Esophagus squamous epithelium (tissue), 5 donors: ENCODE measurements around the gene STARD13. TPM values are rescaled to one million over a fixed set of nuclear protein-coding genes. Genes with fewer than 3 reads are reported as not detected.
"Not testable (repeated sequence)": the region's sequence is repeated elsewhere in the genome, so short reads cannot be mapped to it uniquely, and the experiment has no call there.

Experiments used
- DNase-seq: peaks from one replicate; lab custom pipeline; 2025; lab: John Stamatoyannopoulos, UW
- H3K27ac ChIP-seq, 4 donors: fragments of 200-600 bp; sonication (generic); one replicate each; pipeline ENCODE4 v1.5.1; 2016 to 2019; ENCODE audit warnings: mild to moderate bottlenecking in 1 of 4
- H3K27me3 ChIP-seq, 4 donors: fragments of 200-600 bp; sonication (generic); 1 replicate in 3 of 4; 2 replicates in 1 of 4; pipeline versions ENCODE4 v1.5.1 to v1.6.0; 2017 to 2021; ENCODE audit warnings: antibody characterized with exemption in 1 of 4
- H3K36me3 ChIP-seq, 3 donors: fragments of 200-600 bp; sonication (generic); one replicate each; pipeline ENCODE4 v1.5.1; 2016 to 2019
- H3K4me1 ChIP-seq, 3 donors: fragments of 200-600 bp; sonication (generic); one replicate each; pipeline ENCODE4 v1.5.1; 2017 to 2019
- H3K4me3 ChIP-seq, 4 donors: fragments of 200-600 bp; sonication (generic); 1 replicate in 3 of 4; 2 replicates in 1 of 4; pipeline ENCODE4 v1.5.1; 2016 to 2019; ENCODE audit warnings: mild to moderate bottlenecking in 2 of 4, moderate library complexity in 1 of 4
- H3K9me3 ChIP-seq, 3 donors: fragments of 200-600 bp; sonication (generic); one replicate each; pipeline ENCODE4 v1.5.1; 2016 to 2019
- CTCF ChIP-seq, 6 experiments: fragments of 450-650 bp in 4 of 6; fragments of 200-600 bp in 2 of 6; sonication (generic) in 2 of 6; IDR thresholded peaks; one replicate each; pipeline ENCODE4 v1.5.1; 2016 to 2019; ENCODE audit warnings: antibody characterized with exemption in 6 of 6, mild to moderate bottlenecking in 4 of 6, moderate library complexity in 4 of 6
- POLR2A ChIP-seq, 4 donors: fragments of 450-650 bp; IDR thresholded peaks; one replicate each; pipeline ENCODE4 v1.6.1; 2017; ENCODE audit warnings: antibody characterized with exemption in 4 of 4, mild to moderate bottlenecking in 4 of 4, moderate library complexity in 3 of 4
- WGBS, 2 donors: methylation state at CpG; one replicate each; pipeline ENCODE4 v1.1.5; 2018; 5-methylcytosine and 5-hydroxymethylcytosine counted together
- intact Hi-C: fragments of 100-400 bp; cut with DNase I; formaldehyde crosslinking; loops from one replicate; pipeline ENCODE4 v1.15.0; 2022
- total RNA-seq, 4 donors: library from RNA; depleted of rRNA; stranded (reverse); fragments of >200 nt; gene quantifications; one replicate each; pipeline ENCODE4 v1.1.0, GENCODE V29; 2016
- donor health status: DM: yes; HTN: yes; CAD: no.

Gene STARD13
- total RNA-seq, 4 donors from 2014 or later, result 1.3 to 18.7 (median 4.4) TPM

- no peak for DNase-seq
- Histone ChIP-seq H3K27ac (peak overlapping the region in 3 of 4 donors; percentile 41 to 67 (median 61)), H3K4me1 (peaks cover 0 to 26% (median 0%) of the 10 kb centered on the region in 3 donors), H3K4me3 (no peak overlapping the region), H3K27me3 (no peaks in the 10 kb centered on the region), H3K36me3 (peaks cover 0 to 22% (median 0%) of the 10 kb centered on the region in 3 donors), H3K9me3 (no peaks in the 10 kb centered on the region)
- WGBS, 2 donors, result 61 to 75% methylated on average over 3 to 4 of the region's 5 CpGs
- intact Hi-C loops, result no loop called here
- no peak for TF ChIP-seq POLR2A (IDR thresholded peaks at IDR 0.05)
- no peak for TF ChIP-seq CTCF (IDR thresholded peaks at IDR 0.05)
These were observed 117.1 kb downstream of the STARD13 start for GRCh38 chr13:33168321-33168960.

- Histone ChIP-seq H3K36me3 (peaks cover 0 to 29% (median 0%) of the 10 kb centered on the region in 3 donors), H3K27ac (peak overlapping the region in 3 of 4 donors; percentile 5 to 67 (median 61)), H3K27me3 (no peaks in the 10 kb centered on the region), H3K4me1 (peaks cover 0 to 26% (median 0%) of the 10 kb centered on the region in 3 donors), H3K9me3 (peaks cover 0 to 8% (median 0%) of the 10 kb centered on the region in 3 donors), H3K4me3 (no peak overlapping the region)
- 78 to 91% methylated on average over 12 of the region's 12 CpGs for WGBS, 2 donors
- intact Hi-C loops, result no loop called here
- no peak for DNase-seq
- TF ChIP-seq POLR2A (IDR thresholded peaks at IDR 0.05) (no peak), CTCF (IDR thresholded peaks at IDR 0.05) (no peak)
These were observed 118.1 kb downstream of the STARD13 start for GRCh38 chr13:33167491-33167890.

- H3K4me3 ChIP-seq, result no peak overlapping the region
- intact Hi-C loops, result no loop called here
- no peak overlapping the region for H3K27ac ChIP-seq
- H3K9me3 ChIP-seq, result peaks cover 0 to 13% (median 0%) of the 10 kb centered on the region in 3 donors
- TF ChIP-seq POLR2A (IDR thresholded peaks at IDR 0.05) (no peak), CTCF (IDR thresholded peaks at IDR 0.05) (no peak)
- no peak for DNase-seq
- peaks cover 0 to 38% (median 0%) of the 10 kb centered on the region in 3 donors for H3K36me3 ChIP-seq
- peaks cover 0 to 26% (median 0%) of the 10 kb centered on the region in 3 donors for H3K4me1 ChIP-seq
- H3K27me3 ChIP-seq, result no peaks in the 10 kb centered on the region
- 82 to 87% methylated on average over 2 of the region's 2 CpGs for WGBS, 2 donors
These were observed 119.8 kb downstream of the STARD13 start for GRCh38 chr13:33165787-33166186.

- DNase-seq, result no peak
- no peak overlapping the region for H3K4me3 ChIP-seq
- intact Hi-C loops, result no loop called here
- peaks cover 0 to 13% (median 0%) of the 10 kb centered on the region in 3 donors for H3K9me3 ChIP-seq
- whole genome bisulfite sequencing, 2 donors, result 96 to 97% methylated on average over 2 of the region's 2 CpGs
- no peak for TF ChIP-seq CTCF (IDR thresholded peaks at IDR 0.05)
- no peak for TF ChIP-seq POLR2A (IDR thresholded peaks at IDR 0.05)
- peaks cover 0 to 22% (median 0%) of the 10 kb centered on the region in 3 donors for H3K4me1 ChIP-seq
- no peaks in the 10 kb centered on the region for H3K27me3 ChIP-seq
- no peak overlapping the region for H3K27ac ChIP-seq
- H3K36me3 ChIP-seq, result peaks cover 0 to 38% (median 0%) of the 10 kb centered on the region in 3 donors
These were observed 121.2 kb downstream of the STARD13 start for GRCh38 chr13:33164331-33164730.

- H3K27me3 ChIP-seq, intact Hi-C loops, DNase-seq, H3K27ac ChIP-seq, H3K4me1 ChIP-seq, H3K4me3 ChIP-seq: not testable (repeated sequence)
- H3K9me3 ChIP-seq, result peaks cover 0 to 13% (median 0%) of the 10 kb centered on the region in 3 donors
- 94 to 96% methylated on average over 2 of the region's 2 CpGs for whole genome bisulfite sequencing, 2 donors
- peaks cover 0 to 45% (median 0%) of the 10 kb centered on the region in 3 donors for H3K36me3 ChIP-seq
These were observed 122.8 kb downstream of the STARD13 start for GRCh38 chr13:33162725-33163124.
